Stimulated activated memory B cell treated with anti-CD40 and anti-IgM and Interleukin-4, amounts not matched to agents 10 μg/mL and 1 μg/mL and 100 μg/mL, for 72 hours (primary cell): ENCODE data around the gene ADGRV1.
"Not testable (repeated sequence)": the region's sequence is repeated elsewhere in the genome, so short reads cannot be mapped to it uniquely, and the experiment has no call there.

Source experiments
- ATAC-seq: fragments of 150-1000 bp; cut with Tn5 transposase; 2 replicates; pipeline ENCODE4 v1.10.0; 2021
- H3K27ac Mint-ChIP-seq: one replicate; pipeline ENCODE4 v1.8.0; 2022; ENCODE audit warnings: mild to moderate bottlenecking, mixed read lengths
- H3K27me3 Mint-ChIP-seq: one replicate; pipeline ENCODE4 v1.8.0; 2022; ENCODE audit warnings: mixed read lengths
- H3K36me3 Mint-ChIP-seq: one replicate; pipeline ENCODE4 v1.8.0; 2022; ENCODE audit warnings: mixed read lengths
- H3K4me1 Mint-ChIP-seq: one replicate; pipeline ENCODE4 v1.8.0; 2022; ENCODE audit warnings: mixed read lengths
- H3K4me3 Mint-ChIP-seq: one replicate; pipeline ENCODE4 v1.8.0; 2022; ENCODE audit warnings: mild to moderate bottlenecking, moderate library complexity, mixed read lengths
- H3K9me3 Mint-ChIP-seq: one replicate; pipeline ENCODE4 v1.8.0; 2022; ENCODE audit warnings: mixed read lengths

The ADGRV1 gene

GRCh38 chr5:90687458-90687857, 128.9 kb downstream of the ADGRV1 start:
- not testable (repeated sequence) for H3K4me1 Mint-ChIP-seq, H3K4me3 Mint-ChIP-seq, H3K27ac Mint-ChIP-seq, H3K36me3 Mint-ChIP-seq, H3K9me3 Mint-ChIP-seq, H3K27me3 Mint-ChIP-seq, ATAC-seq

- Mint-ChIP-seq H3K9me3 (no peaks in the 10 kb centered on the region), H3K27me3 (no peaks in the 10 kb centered on the region), H3K36me3 (no peaks in the 10 kb centered on the region), H3K4me1 (no peaks in the 10 kb centered on the region), H3K4me3 (no peak overlapping the region), H3K27ac (no peak overlapping the region)
- ATAC-seq: no peak
These were observed 130.5 kb downstream of the ADGRV1 start for GRCh38 chr5:90689064-90689463.

GRCh38 chr5:90690307-90690706, 131.7 kb downstream of the ADGRV1 start:
- Mint-ChIP-seq H3K4me1 (no peaks in the 10 kb centered on the region), H3K27me3 (no peaks in the 10 kb centered on the region), H3K27ac (no peak overlapping the region), H3K9me3 (no peaks in the 10 kb centered on the region), H3K4me3 (no peak overlapping the region), H3K36me3 (no peaks in the 10 kb centered on the region)
- ATAC-seq: no peak

DNA sequence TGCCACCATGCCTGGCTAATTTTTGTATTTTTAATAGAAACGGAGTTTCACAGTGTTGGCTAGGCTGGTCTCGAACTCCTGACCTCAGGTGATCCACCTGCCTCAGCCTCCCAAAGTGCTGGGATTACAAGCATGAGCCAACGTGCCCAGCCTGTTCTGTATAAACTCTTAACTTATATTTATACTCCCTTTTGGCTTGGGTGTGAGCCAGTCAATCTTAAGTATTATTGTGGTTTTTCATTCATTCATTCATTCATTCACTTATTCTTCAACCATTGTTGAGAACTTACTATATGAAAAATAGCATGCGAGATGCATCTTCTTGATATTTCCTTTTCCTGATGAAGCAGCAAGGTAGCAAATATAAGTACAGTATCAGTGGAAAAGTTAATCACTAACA, 132.9 kb downstream of the ADGRV1 start:
- Mint-ChIP-seq H3K9me3 (no peaks in the 10 kb centered on the region), H3K27ac (no peak overlapping the region), H3K36me3 (no peaks in the 10 kb centered on the region), H3K4me3 (no peak overlapping the region), H3K27me3 (no peaks in the 10 kb centered on the region), H3K4me1 (no peaks in the 10 kb centered on the region)
- no peak for ATAC-seq

- Mint-ChIP-seq H3K4me3 (no peak overlapping the region), H3K27ac (no peak overlapping the region), H3K9me3 (no peaks in the 10 kb centered on the region), H3K27me3 (no peaks in the 10 kb centered on the region), H3K4me1 (no peaks in the 10 kb centered on the region), H3K36me3 (no peaks in the 10 kb centered on the region)
- ATAC-seq: no peak
These were observed 137.6 kb downstream of the ADGRV1 start for GRCh38 chr5:90696153-90696552.

- no peak for ATAC-seq
- H3K36me3 Mint-ChIP-seq: no peaks in the 10 kb centered on the region
- no peaks in the 10 kb centered on the region for H3K9me3 Mint-ChIP-seq
- no peak overlapping the region for H3K27ac Mint-ChIP-seq
- no peaks in the 10 kb centered on the region for H3K4me1 Mint-ChIP-seq
- H3K27me3 Mint-ChIP-seq: no peaks in the 10 kb centered on the region
- no peak overlapping the region for H3K4me3 Mint-ChIP-seq
These were observed 141.7 kb downstream of the ADGRV1 start for GRCh38 chr5:90700299-90700698.

DNA sequence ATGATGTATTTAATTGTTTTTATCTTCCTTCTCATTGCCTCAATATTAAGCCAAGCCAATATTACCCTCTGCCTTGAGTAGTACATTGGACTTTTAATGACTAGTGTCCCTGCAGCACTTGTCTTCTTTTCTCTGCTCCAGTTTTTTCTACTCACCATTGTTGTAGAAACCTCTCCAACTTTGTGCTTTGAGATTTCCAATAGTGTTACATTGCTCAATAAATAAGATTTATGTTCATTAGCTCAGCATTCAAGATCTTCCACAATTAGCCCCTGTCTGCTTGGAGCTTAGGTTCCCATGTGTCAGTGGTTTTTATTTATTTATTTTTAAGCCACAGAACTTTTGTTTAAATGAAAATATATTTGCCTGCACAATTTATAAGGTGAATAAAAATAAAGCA, 145.3 kb downstream of the ADGRV1 start:
- ATAC-seq: no peak
- no peaks in the 10 kb centered on the region for H3K27me3 Mint-ChIP-seq
- H3K4me3 Mint-ChIP-seq: no peak overlapping the region
- no peaks in the 10 kb centered on the region for H3K4me1 Mint-ChIP-seq
- no peaks in the 10 kb centered on the region for H3K36me3 Mint-ChIP-seq
- no peaks in the 10 kb centered on the region for H3K9me3 Mint-ChIP-seq
- no peak overlapping the region for H3K27ac Mint-ChIP-seq

DNA sequence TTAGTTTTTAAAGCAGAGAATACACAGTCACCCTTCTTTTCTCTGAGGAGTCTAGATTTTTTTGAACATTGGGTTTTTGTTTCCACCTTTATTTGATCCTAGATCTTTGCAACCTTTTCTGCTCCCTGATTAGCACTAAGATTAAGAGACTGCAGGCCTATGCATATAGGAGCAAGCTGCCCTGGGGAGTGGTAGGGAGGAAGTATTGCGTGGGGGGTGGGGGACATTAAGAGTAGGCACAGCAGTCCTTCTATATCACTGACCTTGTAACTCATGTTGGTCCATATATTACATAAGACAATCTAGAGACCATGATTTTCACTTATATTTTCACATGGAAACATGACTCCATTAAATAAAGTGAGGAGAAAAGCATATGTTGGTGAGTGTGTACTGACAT, 149.1 kb downstream of the ADGRV1 start:
- no peaks in the 10 kb centered on the region for H3K9me3 Mint-ChIP-seq
- no peaks in the 10 kb centered on the region for H3K36me3 Mint-ChIP-seq
- no peak overlapping the region for H3K27ac Mint-ChIP-seq
- no peaks in the 10 kb centered on the region for H3K27me3 Mint-ChIP-seq
- H3K4me3 Mint-ChIP-seq: no peak overlapping the region
- peaks cover 8% of the 10 kb centered on the region for H3K4me1 Mint-ChIP-seq
- no peak for ATAC-seq

DNA sequence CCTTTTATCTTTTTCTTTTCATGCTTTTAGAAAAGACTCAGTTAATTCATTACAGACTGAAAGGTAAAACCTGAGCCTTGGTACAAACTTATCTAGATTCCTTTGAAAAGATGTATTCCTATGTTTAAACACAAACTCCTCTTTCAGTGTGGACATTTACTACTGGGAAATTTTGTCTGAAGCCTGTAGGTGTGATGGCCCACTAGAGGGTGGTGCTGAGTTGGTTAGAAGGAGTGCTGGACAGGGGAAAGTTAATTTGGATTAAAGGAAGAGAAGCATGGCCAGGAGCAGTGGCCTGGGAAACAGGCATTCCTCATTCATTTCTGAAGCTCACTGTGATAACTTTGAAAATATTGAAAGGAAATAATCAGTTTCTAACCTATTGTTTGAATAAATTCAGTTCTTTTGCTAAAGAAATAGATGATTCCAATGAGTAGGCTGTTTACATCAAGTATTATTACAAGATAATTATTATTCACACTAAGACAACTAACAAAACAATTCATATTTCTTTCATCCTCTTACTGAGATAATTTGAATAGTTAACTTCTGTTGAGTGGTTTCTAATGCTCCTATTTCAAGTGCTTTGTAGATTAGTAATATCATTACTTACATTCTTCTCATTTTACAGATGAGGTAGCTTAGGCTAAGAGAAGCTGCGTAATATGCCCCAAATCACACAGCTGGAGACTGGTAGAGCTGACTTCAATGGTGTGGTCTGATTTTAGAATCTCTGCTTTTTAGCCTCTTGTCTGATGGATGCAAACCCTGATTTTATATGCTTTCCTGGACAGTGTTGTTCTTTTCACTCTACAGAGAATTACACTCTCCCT, 150.9 kb downstream of the ADGRV1 start:
- H3K4me3 Mint-ChIP-seq: no peak overlapping the region
- no peak overlapping the region for H3K27ac Mint-ChIP-seq
- peak; percentile 58 for ATAC-seq
- no peaks in the 10 kb centered on the region for H3K9me3 Mint-ChIP-seq
- H3K27me3 Mint-ChIP-seq: no peaks in the 10 kb centered on the region
- no peaks in the 10 kb centered on the region for H3K36me3 Mint-ChIP-seq
- peaks cover 8% of the 10 kb centered on the region for H3K4me1 Mint-ChIP-seq

GRCh38 chr5:90718387-90718786, 159.8 kb downstream of the ADGRV1 start:
- H3K9me3 Mint-ChIP-seq: peaks cover 3% of the 10 kb centered on the region
- no peaks in the 10 kb centered on the region for H3K4me1 Mint-ChIP-seq
- H3K27ac Mint-ChIP-seq: no peak overlapping the region
- H3K27me3 Mint-ChIP-seq: peaks cover 14% of the 10 kb centered on the region
- no peak for ATAC-seq
- no peak overlapping the region for H3K4me3 Mint-ChIP-seq
- H3K36me3 Mint-ChIP-seq: no peaks in the 10 kb centered on the region

- no peaks in the 10 kb centered on the region for H3K27me3 Mint-ChIP-seq
- no peaks in the 10 kb centered on the region for H3K4me1 Mint-ChIP-seq
- ATAC-seq: no peak
- H3K36me3 Mint-ChIP-seq: no peaks in the 10 kb centered on the region
- peaks cover 17% of the 10 kb centered on the region for H3K9me3 Mint-ChIP-seq
- H3K4me3 Mint-ChIP-seq: no peak overlapping the region
- no peak overlapping the region for H3K27ac Mint-ChIP-seq
These were observed 181.0 kb downstream of the ADGRV1 start for GRCh38 chr5:90739567-90739966.

GRCh38 chr5:90740244-90740799, 181.7 kb downstream of the ADGRV1 start:
- H3K9me3 Mint-ChIP-seq: peaks cover 17% of the 10 kb centered on the region
- no peak overlapping the region for H3K4me3 Mint-ChIP-seq
- H3K36me3 Mint-ChIP-seq: no peaks in the 10 kb centered on the region
- ATAC-seq: no peak
- H3K27me3 Mint-ChIP-seq: no peaks in the 10 kb centered on the region
- H3K27ac Mint-ChIP-seq: no peak overlapping the region
- H3K4me1 Mint-ChIP-seq: no peaks in the 10 kb centered on the region

DNA sequence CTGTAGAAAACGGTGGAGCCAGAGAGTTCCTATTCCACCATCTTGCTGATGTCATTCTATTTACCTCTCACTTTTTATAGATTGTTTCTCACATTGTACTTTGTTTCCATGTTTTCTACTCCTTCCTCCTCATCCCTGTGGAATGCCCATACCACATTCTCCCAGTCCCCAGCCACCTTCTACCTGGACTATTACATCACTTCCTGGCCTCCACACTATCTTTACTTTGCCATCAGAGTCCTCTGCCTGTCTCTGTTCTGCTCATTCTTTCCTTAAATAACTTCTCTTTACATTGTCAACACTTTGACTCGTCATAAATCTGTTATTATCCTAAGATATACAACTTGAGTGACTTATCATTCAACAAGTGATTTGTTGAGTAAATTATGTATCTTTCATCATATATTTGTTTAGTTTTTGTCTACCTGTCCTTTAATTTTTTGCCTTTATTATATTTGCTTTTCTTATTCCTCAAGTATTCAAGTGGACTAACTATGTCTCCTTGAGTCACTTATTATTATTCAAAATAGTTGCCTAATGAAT, 182.5 kb downstream of the ADGRV1 start:
- Mint-ChIP-seq H3K9me3 (peaks cover 17% of the 10 kb centered on the region), H3K4me3 (no peak overlapping the region), H3K27me3 (no peaks in the 10 kb centered on the region), H3K27ac (no peak overlapping the region), H3K36me3 (no peaks in the 10 kb centered on the region), H3K4me1 (no peaks in the 10 kb centered on the region)
- no peak for ATAC-seq

DNA sequence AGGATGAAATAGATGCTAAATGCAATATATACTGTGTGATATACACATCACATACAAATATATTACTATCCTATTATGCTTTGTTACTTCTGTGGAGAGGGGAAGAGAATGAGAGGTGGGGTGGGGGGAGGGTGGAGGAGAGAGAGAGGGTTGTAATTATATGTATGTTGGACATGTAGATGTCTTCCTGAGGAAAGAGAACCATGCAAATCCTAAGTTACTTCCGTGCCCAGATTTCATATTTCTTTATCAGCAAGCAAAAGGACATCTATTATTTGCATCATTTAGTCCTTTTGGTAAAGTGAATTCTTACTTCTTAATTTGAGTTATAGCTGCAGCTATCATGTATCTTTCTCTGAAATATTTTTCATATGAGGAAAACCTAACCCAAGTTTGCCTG, 187.5 kb downstream of the ADGRV1 start:
- H3K4me3 Mint-ChIP-seq: no peak overlapping the region
- H3K27me3 Mint-ChIP-seq: no peaks in the 10 kb centered on the region
- peaks cover 1% of the 10 kb centered on the region for H3K9me3 Mint-ChIP-seq
- no peak overlapping the region for H3K27ac Mint-ChIP-seq
- H3K4me1 Mint-ChIP-seq: no peaks in the 10 kb centered on the region
- no peaks in the 10 kb centered on the region for H3K36me3 Mint-ChIP-seq
- ATAC-seq: no peak

DNA sequence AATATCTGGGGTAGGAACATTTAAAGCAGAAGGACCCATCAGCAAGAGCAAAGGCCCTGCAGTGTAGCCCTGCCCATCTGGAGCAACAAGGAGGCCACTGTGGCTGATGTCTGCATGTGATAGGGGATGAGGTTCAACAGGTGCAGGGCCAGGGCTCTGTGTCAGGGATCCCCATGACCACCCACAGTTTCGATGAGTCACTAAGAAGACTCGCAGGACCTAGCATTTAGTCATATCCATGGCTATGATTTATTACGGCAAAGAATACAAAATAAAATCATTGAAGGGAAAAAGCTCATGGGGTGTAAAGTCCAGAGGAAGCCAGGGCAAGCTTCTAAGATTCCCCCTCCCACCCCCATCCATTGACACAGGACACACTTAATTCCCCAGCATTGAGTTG, 188.6 kb downstream of the ADGRV1 start:
- Mint-ChIP-seq H3K4me3 (no peak overlapping the region), H3K27me3 (no peaks in the 10 kb centered on the region), H3K27ac (no peak overlapping the region), H3K9me3 (no peaks in the 10 kb centered on the region), H3K4me1 (no peaks in the 10 kb centered on the region), H3K36me3 (no peaks in the 10 kb centered on the region)
- no peak for ATAC-seq

- Mint-ChIP-seq H3K4me1 (no peaks in the 10 kb centered on the region), H3K27ac (no peak overlapping the region), H3K4me3 (no peak overlapping the region), H3K9me3 (no peaks in the 10 kb centered on the region), H3K36me3 (no peaks in the 10 kb centered on the region), H3K27me3 (no peaks in the 10 kb centered on the region)
- no peak for ATAC-seq
These were observed 189.1 kb downstream of the ADGRV1 start for GRCh38 chr5:90747693-90748092.
